Fibroblast of skin of left biceps (primary cell): ENCODE data around the gene IFNG.

Source experiments
- DNase-seq, 2 experiments: peaks; one replicate each; pipeline ENCODE4 v3.0.0-alpha.2; 2013; ENCODE audit warnings: low read depth in 2 of 2

The IFNG gene

GRCh38 chr12:68166317-68166831, 6.8 kb upstream of the IFNG start:
- DNase-seq, result no peak

GRCh38 chr12:68163560-68164081, 4.1 kb upstream of the IFNG start:
- no peak for DNase-seq

- DNase-seq, result no peak
Measured at GRCh38 chr12:68162374-68162773, 2.8 kb upstream of the IFNG start.

GRCh38 chr12:68158432-68158831, 1.1 kb downstream of the IFNG start:
- no peak for DNase-seq

- no peak for DNase-seq
Measured at GRCh38 chr12:68157380-68157779, 2.2 kb downstream of the IFNG start.

GRCh38 chr12:68156636-68157035, 2.9 kb downstream of the IFNG start:
- DNase-seq, result no peak

- DNase-seq, result no peak
Measured at GRCh38 chr12:68154779-68155178, 4.8 kb downstream of the IFNG start.

- no peak for DNase-seq
Measured at GRCh38 chr12:68148261-68148951, 11.1 kb downstream of the IFNG start.

- DNase-seq, result no peak
Measured at GRCh38 chr12:68140556-68140955, 19.0 kb downstream of the IFNG start.

- DNase-seq, result no peak
Measured at GRCh38 chr12:68139941-68140340, 19.6 kb downstream of the IFNG start.

- no peak for DNase-seq
Measured at GRCh38 chr12:68139001-68139400, 20.5 kb downstream of the IFNG start.

- DNase-seq, result no peak
Measured at GRCh38 chr12:68138480-68138879, 21.1 kb downstream of the IFNG start.

- DNase-seq, result no peak
Measured at GRCh38 chr12:68137335-68137830, 22.2 kb downstream of the IFNG start.

GRCh38 chr12:68135520-68135919, 24.0 kb downstream of the IFNG start:
- no peak for DNase-seq

GRCh38 chr12:68131867-68132414, 27.6 kb downstream of the IFNG start:
- DNase-seq, result no peak

GRCh38 chr12:68129979-68130378, 29.6 kb downstream of the IFNG start:
- DNase-seq, result no peak

- no peak for DNase-seq
Measured at GRCh38 chr12:68122236-68122920, 37.2 kb downstream of the IFNG start.

- no peak for DNase-seq
Measured at GRCh38 chr12:68121143-68121542, 38.4 kb downstream of the IFNG start.

- no peak for DNase-seq
Measured at GRCh38 chr12:68119724-68120211, 39.8 kb downstream of the IFNG start.

GRCh38 chr12:68119250-68119649, 40.3 kb downstream of the IFNG start:
- DNase-seq, result no peak

GRCh38 chr12:68118096-68118755, 41.3 kb downstream of the IFNG start:
- DNase-seq, result no peak

GRCh38 chr12:68117661-68118060, 41.9 kb downstream of the IFNG start:
- DNase-seq, result no peak
